Measurements from ENCODE around the gene PAFAH1B2. TPM values are rescaled to one million over a fixed set of nuclear protein-coding genes. Genes with fewer than 3 reads are reported as not detected.

PAFAH1B2 gene
- total and polyA plus RNA-seq, 2 experiments from 2014 or later, result 87.5 to 148 TPM

DNA sequence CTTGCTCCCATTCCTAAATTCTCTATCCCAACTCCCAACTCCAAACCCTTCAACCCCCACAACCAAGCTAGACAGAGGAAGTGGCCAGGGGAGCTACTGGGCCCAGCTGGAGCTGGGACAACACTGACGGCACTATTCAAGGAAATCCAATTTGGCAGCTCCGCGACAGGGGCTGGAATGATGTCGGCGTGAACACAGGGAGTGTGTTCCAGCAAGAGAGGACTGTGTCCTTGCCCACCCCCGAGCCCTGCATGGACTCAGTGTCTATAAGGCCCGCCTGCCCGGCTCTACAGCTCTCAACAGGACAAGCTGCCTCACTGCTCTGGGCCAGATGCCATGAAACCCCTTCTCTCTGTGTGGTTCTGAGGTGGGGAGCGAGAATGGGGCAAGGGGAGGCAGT, 76.5 kb downstream of the PAFAH1B2 start:
- no peak for DNase-seq (ENCODE audit: low spot score)
- no peak for ATAC-seq
- Mint-ChIP-seq H3K36me3 (ENCODE audit: low read depth) (peaks cover 25% of the 10 kb centered on the region), H3K27me3 (ENCODE audit: insufficient read depth, low read depth, poor library complexity) (peaks cover 9% of the 10 kb centered on the region), H3K4me3 (no peak overlapping the region), H3K4me1 (peaks cover 8% of the 10 kb centered on the region), H3K27ac (no peak overlapping the region), H3K9me3 (no peaks in the 10 kb centered on the region)
- Histone ChIP-seq H3K79me2 (replicated peaks; ENCODE audit: insufficient read depth) (no peaks in the 10 kb centered on the region), H3F3A (replicated peaks; ENCODE audit: low read depth) (no peaks in the 10 kb centered on the region), H3K4me1 (ENCODE audit: insufficient read depth) (no peaks in the 10 kb centered on the region), H4K20me1 (replicated peaks; ENCODE audit: insufficient read depth) (peaks cover 8% of the 10 kb centered on the region; the same call in 1 of the 2 replicates), H3K27me3 (ENCODE audit: insufficient read depth) (no peaks in the 10 kb centered on the region), H3K4me2 (no peak overlapping the region), H2AFZ (no peak overlapping the region), H3K9me2 (ENCODE audit: insufficient read depth) (no peaks in the 10 kb centered on the region), H3K27ac (ENCODE audit: low read depth) (no peak overlapping the region), H3K36me3 (ENCODE audit: insufficient read depth) (0 out of 2 replicates have a peak, but pooled peaks cover 6% of the 10 kb centered on the region), H3K4me3 (no peak overlapping the region)
- TF ChIP-seq CREB1 (CRISPR knock-in tag; IDR thresholded peaks at IDR 0.05; ENCODE audit: low read depth), result no peak
- TF ChIP-seq EZH2 (IDR thresholded peaks at IDR 0.05; ENCODE audit: low read depth, unreplicated experiment), result no peak
- no peak for TF ChIP-seq EZH2phosphoT487 (IDR thresholded peaks at IDR 0.05; ENCODE audit: unreplicated experiment)
- no peak for TF ChIP-seq STAT1 (IDR thresholded peaks at IDR 0.05; ENCODE audit: unreplicated experiment)
- no peak for TF ChIP-seq NANOG (IDR thresholded peaks at IDR 0.05; ENCODE audit: borderline replicate concordance)
- TF ChIP-seq, protein P1, sequence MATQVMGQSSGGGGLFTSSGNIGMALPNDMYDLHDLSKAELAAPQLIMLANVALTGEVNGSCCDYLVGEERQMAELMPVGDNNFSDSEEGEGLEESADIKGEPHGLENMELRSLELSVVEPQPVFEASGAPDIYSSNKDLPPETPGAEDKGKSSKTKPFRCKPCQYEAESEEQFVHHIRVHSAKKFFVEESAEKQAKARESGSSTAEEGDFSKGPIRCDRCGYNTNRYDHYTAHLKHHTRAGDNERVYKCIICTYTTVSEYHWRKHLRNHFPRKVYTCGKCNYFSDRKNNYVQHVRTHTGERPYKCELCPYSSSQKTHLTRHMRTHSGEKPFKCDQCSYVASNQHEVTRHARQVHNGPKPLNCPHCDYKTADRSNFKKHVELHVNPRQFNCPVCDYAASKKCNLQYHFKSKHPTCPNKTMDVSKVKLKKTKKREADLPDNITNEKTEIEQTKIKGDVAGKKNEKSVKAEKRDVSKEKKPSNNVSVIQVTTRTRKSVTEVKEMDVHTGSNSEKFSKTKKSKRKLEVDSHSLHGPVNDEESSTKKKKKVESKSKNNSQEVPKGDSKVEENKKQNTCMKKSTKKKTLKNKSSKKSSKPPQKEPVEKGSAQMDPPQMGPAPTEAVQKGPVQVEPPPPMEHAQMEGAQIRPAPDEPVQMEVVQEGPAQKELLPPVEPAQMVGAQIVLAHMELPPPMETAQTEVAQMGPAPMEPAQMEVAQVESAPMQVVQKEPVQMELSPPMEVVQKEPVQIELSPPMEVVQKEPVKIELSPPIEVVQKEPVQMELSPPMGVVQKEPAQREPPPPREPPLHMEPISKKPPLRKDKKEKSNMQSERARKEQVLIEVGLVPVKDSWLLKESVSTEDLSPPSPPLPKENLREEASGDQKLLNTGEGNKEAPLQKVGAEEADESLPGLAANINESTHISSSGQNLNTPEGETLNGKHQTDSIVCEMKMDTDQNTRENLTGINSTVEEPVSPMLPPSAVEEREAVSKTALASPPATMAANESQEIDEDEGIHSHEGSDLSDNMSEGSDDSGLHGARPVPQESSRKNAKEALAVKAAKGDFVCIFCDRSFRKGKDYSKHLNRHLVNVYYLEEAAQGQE (IDR thresholded peaks at IDR 0.05; ENCODE audit: unreplicated experiment), result no peak
- TF ChIP-seq JUNB (IDR thresholded peaks at IDR 0.05; ENCODE audit: unreplicated experiment), result no peak
- no peak for TF ChIP-seq ZNF114 (CRISPR knock-in tag; IDR thresholded peaks at IDR 0.05)
- TF ChIP-seq, protein P2, sequence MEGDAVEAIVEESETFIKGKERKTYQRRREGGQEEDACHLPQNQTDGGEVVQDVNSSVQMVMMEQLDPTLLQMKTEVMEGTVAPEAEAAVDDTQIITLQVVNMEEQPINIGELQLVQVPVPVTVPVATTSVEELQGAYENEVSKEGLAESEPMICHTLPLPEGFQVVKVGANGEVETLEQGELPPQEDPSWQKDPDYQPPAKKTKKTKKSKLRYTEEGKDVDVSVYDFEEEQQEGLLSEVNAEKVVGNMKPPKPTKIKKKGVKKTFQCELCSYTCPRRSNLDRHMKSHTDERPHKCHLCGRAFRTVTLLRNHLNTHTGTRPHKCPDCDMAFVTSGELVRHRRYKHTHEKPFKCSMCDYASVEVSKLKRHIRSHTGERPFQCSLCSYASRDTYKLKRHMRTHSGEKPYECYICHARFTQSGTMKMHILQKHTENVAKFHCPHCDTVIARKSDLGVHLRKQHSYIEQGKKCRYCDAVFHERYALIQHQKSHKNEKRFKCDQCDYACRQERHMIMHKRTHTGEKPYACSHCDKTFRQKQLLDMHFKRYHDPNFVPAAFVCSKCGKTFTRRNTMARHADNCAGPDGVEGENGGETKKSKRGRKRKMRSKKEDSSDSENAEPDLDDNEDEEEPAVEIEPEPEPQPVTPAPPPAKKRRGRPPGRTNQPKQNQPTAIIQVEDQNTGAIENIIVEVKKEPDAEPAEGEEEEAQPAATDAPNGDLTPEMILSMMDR (conservative IDR thresholded peaks at IDR 0.05; ENCODE audit: low read depth in 2 of 2), result no peak
- no peak for TF ChIP-seq ZNF331 (CRISPR knock-in tag; IDR thresholded peaks at IDR 0.05; ENCODE audit: low read depth)
- TF ChIP-seq, protein P3, sequence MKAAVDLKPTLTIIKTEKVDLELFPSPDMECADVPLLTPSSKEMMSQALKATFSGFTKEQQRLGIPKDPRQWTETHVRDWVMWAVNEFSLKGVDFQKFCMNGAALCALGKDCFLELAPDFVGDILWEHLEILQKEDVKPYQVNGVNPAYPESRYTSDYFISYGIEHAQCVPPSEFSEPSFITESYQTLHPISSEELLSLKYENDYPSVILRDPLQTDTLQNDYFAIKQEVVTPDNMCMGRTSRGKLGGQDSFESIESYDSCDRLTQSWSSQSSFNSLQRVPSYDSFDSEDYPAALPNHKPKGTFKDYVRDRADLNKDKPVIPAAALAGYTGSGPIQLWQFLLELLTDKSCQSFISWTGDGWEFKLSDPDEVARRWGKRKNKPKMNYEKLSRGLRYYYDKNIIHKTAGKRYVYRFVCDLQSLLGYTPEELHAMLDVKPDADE (IDR thresholded peaks at IDR 0.05), result no peak
- no peak for TF ChIP-seq POLR2AphosphoS5 (IDR thresholded peaks at IDR 0.05; ENCODE audit: low read depth)
- TF ChIP-seq, protein P4, sequence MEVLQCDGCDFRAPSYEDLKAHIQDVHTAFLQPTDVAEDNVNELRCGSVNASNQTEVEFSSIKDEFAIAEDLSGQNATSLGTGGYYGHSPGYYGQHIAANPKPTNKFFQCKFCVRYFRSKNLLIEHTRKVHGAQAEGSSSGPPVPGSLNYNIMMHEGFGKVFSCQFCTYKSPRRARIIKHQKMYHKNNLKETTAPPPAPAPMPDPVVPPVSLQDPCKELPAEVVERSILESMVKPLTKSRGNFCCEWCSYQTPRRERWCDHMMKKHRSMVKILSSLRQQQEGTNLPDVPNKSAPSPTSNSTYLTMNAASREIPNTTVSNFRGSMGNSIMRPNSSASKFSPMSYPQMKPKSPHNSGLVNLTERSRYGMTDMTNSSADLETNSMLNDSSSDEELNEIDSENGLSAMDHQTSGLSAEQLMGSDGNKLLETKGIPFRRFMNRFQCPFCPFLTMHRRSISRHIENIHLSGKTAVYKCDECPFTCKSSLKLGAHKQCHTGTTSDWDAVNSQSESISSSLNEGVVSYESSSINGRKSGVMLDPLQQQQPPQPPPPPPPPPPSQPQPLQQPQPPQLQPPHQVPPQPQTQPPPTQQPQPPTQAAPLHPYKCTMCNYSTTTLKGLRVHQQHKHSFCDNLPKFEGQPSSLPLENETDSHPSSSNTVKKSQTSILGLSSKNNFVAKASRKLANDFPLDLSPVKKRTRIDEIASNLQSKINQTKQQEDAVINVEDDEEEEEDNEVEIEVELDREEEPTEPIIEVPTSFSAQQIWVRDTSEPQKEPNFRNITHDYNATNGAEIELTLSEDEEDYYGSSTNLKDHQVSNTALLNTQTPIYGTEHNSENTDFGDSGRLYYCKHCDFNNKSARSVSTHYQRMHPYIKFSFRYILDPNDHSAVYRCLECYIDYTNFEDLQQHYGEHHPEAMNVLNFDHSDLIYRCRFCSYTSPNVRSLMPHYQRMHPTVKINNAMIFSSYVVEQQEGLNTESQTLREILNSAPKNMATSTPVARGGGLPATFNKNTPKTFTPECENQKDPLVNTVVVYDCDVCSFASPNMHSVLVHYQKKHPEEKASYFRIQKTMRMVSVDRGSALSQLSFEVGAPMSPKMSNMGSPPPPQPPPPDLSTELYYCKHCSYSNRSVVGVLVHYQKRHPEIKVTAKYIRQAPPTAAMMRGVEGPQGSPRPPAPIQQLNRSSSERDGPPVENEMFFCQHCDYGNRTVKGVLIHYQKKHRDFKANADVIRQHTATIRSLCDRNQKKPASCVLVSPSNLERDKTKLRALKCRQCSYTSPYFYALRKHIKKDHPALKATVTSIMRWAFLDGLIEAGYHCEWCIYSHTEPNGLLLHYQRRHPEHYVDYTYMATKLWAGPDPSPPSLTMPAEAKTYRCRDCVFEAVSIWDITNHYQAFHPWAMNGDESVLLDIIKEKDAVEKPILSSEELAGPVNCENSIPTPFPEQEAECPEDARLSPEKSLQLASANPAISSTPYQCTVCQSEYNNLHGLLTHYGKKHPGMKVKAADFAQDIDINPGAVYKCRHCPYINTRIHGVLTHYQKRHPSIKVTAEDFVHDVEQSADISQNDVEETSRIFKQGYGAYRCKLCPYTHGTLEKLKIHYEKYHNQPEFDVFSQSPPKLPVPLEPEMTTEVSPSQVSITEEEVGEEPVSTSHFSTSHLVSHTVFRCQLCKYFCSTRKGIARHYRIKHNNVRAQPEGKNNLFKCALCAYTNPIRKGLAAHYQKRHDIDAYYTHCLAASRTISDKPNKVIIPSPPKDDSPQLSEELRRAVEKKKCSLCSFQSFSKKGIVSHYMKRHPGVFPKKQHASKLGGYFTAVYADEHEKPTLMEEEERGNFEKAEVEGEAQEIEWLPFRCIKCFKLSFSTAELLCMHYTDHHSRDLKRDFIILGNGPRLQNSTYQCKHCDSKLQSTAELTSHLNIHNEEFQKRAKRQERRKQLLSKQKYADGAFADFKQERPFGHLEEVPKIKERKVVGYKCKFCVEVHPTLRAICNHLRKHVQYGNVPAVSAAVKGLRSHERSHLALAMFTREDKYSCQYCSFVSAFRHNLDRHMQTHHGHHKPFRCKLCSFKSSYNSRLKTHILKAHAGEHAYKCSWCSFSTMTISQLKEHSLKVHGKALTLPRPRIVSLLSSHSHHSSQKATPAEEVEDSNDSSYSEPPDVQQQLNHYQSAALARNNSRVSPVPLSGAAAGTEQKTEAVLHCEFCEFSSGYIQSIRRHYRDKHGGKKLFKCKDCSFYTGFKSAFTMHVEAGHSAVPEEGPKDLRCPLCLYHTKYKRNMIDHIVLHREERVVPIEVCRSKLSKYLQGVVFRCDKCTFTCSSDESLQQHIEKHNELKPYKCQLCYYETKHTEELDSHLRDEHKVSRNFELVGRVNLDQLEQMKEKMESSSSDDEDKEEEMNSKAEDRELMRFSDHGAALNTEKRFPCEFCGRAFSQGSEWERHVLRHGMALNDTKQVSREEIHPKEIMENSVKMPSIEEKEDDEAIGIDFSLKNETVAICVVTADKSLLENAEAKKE (CRISPR knock-in tag; IDR thresholded peaks at IDR 0.05), result no peak

All from GM23338 (cell line).